CD4-positive, alpha-beta T cell treated with Interleukin-17A for 1 hour (primary cell): Measurements from ENCODE around the gene LY6G6F.

Experiments used
- DNase-seq: peaks from one replicate; pipeline ENCODE4 v3.0.0-alpha.2; 2020

The LY6G6F gene

GRCh38 chr6:31706599-31706998 lies at the start of gene LY6G6F:
Gene LY6G6F (plus strand): TSS chr6:31706866. CDS start chr6:31706907, 41 bp downstream.
- no peak for DNase-seq

GRCh38 chr6:31657406-31658157 lies 49.1 kb upstream of the LY6G6F start:
- peak; percentile 43 for DNase-seq

GRCh38 chr6:31658158-31658688 lies 48.4 kb upstream of the LY6G6F start:
- no peak for DNase-seq

- no peak for DNase-seq
Observed at GRCh38 chr6:31658983-31659648, 47.5 kb upstream of the LY6G6F start.

- peak; percentile 39 for DNase-seq
Observed at GRCh38 chr6:31659649-31660380, 46.9 kb upstream of the LY6G6F start.

- DNase-seq: peak; percentile 78
Observed at GRCh38 chr6:31660381-31661261, 46.0 kb upstream of the LY6G6F start, which contains the start of gene C6orf47. Gene C6orf47 (minus strand): TSS chr6:31660778. CDS start chr6:31659947, 831 bp downstream.

GRCh38 chr6:31661262-31662123 lies 45.2 kb upstream of the LY6G6F start:
- DNase-seq: no peak

- DNase-seq: no peak
Observed at GRCh38 chr6:31662124-31662723, 44.4 kb upstream of the LY6G6F start.

GRCh38 chr6:31663126-31663960 lies 43.3 kb upstream of the LY6G6F start:
- DNase-seq: no peak

- no peak for DNase-seq
Observed at GRCh38 chr6:31663961-31664789, 42.5 kb upstream of the LY6G6F start.

GRCh38 chr6:31664790-31665500 lies 41.7 kb upstream of the LY6G6F start, which contains the start of gene GPANK1:
Gene GPANK1 (minus strand): TSS chr6:31664997. CDS start chr6:31664478, 519 bp downstream.
- peak; percentile 95 for DNase-seq

GRCh38 chr6:31665501-31666336 lies 40.9 kb upstream of the LY6G6F start, which contains the start of gene CSNK2B:
Gene CSNK2B (plus strand): TSS chr6:31666080. CDS start chr6:31666832, 752 bp downstream.
- peak; percentile 98 for DNase-seq

- no peak for DNase-seq
Observed at GRCh38 chr6:31666337-31666965, 40.2 kb upstream of the LY6G6F start.

GRCh38 chr6:31669676-31670075 lies 37.0 kb upstream of the LY6G6F start, which contains the start of gene LY6G5B:
Gene LY6G5B (plus strand): TSS chr6:31669976. CDS start chr6:31670951, 975 bp downstream.
- no peak for DNase-seq

GRCh38 chr6:31676322-31676903 lies 30.3 kb upstream of the LY6G6F start:
- DNase-seq: no peak

- no peak for DNase-seq
Observed at GRCh38 chr6:31676904-31677303, 29.8 kb upstream of the LY6G6F start.
